ENCODE data around the gene PRR23E.

Gene PRR23E

GRCh38 chr3:127208483-127209100, 15.7 kb downstream of the PRR23E start:
- no peak for TF ChIP-seq POLR2AphosphoS5 (IDR thresholded peaks at IDR 0.05; ENCODE audit: low read depth, low read length)
- no peak for TF ChIP-seq TAF1 (IDR thresholded peaks at IDR 0.05; ENCODE audit: borderline replicate concordance, insufficient read depth, low read length)
- no peak for TF ChIP-seq FOXP2 (optimal IDR thresholded peaks at IDR 0.05; ENCODE audit: borderline replicate concordance, extremely low read depth, extremely low read length, insufficient read depth)
- TF ChIP-seq, protein P1, sequence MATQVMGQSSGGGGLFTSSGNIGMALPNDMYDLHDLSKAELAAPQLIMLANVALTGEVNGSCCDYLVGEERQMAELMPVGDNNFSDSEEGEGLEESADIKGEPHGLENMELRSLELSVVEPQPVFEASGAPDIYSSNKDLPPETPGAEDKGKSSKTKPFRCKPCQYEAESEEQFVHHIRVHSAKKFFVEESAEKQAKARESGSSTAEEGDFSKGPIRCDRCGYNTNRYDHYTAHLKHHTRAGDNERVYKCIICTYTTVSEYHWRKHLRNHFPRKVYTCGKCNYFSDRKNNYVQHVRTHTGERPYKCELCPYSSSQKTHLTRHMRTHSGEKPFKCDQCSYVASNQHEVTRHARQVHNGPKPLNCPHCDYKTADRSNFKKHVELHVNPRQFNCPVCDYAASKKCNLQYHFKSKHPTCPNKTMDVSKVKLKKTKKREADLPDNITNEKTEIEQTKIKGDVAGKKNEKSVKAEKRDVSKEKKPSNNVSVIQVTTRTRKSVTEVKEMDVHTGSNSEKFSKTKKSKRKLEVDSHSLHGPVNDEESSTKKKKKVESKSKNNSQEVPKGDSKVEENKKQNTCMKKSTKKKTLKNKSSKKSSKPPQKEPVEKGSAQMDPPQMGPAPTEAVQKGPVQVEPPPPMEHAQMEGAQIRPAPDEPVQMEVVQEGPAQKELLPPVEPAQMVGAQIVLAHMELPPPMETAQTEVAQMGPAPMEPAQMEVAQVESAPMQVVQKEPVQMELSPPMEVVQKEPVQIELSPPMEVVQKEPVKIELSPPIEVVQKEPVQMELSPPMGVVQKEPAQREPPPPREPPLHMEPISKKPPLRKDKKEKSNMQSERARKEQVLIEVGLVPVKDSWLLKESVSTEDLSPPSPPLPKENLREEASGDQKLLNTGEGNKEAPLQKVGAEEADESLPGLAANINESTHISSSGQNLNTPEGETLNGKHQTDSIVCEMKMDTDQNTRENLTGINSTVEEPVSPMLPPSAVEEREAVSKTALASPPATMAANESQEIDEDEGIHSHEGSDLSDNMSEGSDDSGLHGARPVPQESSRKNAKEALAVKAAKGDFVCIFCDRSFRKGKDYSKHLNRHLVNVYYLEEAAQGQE (IDR thresholded peaks at IDR 0.05; ENCODE audit: insufficient read depth in 1 of 2, low read depth in 2 of 2, low read length in 2 of 2) = no peak
- no peak for TF ChIP-seq SIN3A (IDR thresholded peaks at IDR 0.05; ENCODE audit: borderline replicate concordance, insufficient read depth, low read length)

DNA sequence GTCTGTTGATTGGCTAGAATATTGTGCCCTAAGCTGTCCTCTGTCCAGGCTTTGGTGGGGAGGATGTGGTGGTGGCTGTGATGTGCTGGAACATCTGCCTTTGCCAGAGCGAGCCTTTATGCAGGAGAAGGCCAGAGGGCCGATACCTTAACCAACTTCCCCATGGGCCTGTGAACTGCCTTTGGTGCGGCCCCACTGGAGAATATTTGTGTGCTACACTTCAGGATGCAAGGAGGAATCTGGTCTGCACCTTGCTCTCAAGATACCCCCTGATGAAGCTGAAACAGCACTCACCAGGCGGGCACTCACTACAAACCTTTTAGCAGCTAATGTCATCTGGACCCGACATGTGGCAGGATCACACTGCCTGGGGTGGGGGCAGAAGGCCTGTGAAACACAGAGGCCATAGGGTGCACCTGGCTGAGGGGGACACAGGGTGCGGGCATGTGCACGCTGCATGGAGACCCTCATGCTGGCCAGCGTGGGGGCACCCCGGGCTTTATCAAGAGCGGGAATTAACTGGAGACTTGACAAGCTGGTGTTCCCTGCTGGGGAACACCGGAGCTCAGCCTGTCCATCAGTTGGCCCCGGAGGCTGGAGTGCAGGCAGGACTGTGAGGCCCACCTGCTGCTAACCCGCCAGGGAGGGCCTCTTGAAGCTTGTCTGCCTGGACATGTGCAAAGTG, 16.4 kb downstream of the PRR23E start:
- no peak for TF ChIP-seq SIN3A (IDR thresholded peaks at IDR 0.05; ENCODE audit: borderline replicate concordance, insufficient read depth, low read length)
- TF ChIP-seq, protein P1 (IDR thresholded peaks at IDR 0.05; ENCODE audit: insufficient read depth in 1 of 2, low read depth in 2 of 2, low read length in 2 of 2) = no peak
- TF ChIP-seq POLR2AphosphoS5 (IDR thresholded peaks at IDR 0.05; ENCODE audit: low read depth, low read length) = no peak
- TF ChIP-seq FOXP2 (optimal IDR thresholded peaks at IDR 0.05; ENCODE audit: borderline replicate concordance, extremely low read depth, extremely low read length, insufficient read depth) = no peak
- no peak for TF ChIP-seq TAF1 (IDR thresholded peaks at IDR 0.05; ENCODE audit: borderline replicate concordance, insufficient read depth, low read length)

- TF ChIP-seq, protein P1 (IDR thresholded peaks at IDR 0.05; ENCODE audit: insufficient read depth in 1 of 2, low read depth in 2 of 2, low read length in 2 of 2) = no peak
- TF ChIP-seq TAF1 (IDR thresholded peaks at IDR 0.05; ENCODE audit: borderline replicate concordance, insufficient read depth, low read length) (no peak), POLR2AphosphoS5 (IDR thresholded peaks at IDR 0.05; ENCODE audit: low read depth, low read length) (no peak)
These were observed 17.1 kb downstream of the PRR23E start for GRCh38 chr3:127209840-127210653.

GRCh38 chr3:127210654-127210943, 17.7 kb downstream of the PRR23E start:
- TF ChIP-seq POLR2AphosphoS5 (IDR thresholded peaks at IDR 0.05; ENCODE audit: low read depth, low read length) (no peak), FOXP2 (optimal IDR thresholded peaks at IDR 0.05; ENCODE audit: borderline replicate concordance, extremely low read depth, extremely low read length, insufficient read depth) (no peak), TAF1 (IDR thresholded peaks at IDR 0.05; ENCODE audit: borderline replicate concordance, insufficient read depth, low read length) (no peak), SIN3A (IDR thresholded peaks at IDR 0.05; ENCODE audit: borderline replicate concordance, insufficient read depth, low read length) (no peak)
- TF ChIP-seq, protein P1 (IDR thresholded peaks at IDR 0.05; ENCODE audit: insufficient read depth in 1 of 2, low read depth in 2 of 2, low read length in 2 of 2) = no peak

All from PFSK-1 (cell line).